HG02970 (cell line): ENCODE data around the gene EFCAB9.

Source experiments
- ATAC-seq: cut with Tn5 transposase; IDR thresholded peaks from one replicate; pipeline ENCODE4 v1.9.1; 2021; ENCODE audit warnings: mild to moderate bottlenecking, moderate library complexity, moderate number of reproducible peaks; ENCODE audit not compliant: unreplicated experiment, low FRiP score

Gene EFCAB9

DNA sequence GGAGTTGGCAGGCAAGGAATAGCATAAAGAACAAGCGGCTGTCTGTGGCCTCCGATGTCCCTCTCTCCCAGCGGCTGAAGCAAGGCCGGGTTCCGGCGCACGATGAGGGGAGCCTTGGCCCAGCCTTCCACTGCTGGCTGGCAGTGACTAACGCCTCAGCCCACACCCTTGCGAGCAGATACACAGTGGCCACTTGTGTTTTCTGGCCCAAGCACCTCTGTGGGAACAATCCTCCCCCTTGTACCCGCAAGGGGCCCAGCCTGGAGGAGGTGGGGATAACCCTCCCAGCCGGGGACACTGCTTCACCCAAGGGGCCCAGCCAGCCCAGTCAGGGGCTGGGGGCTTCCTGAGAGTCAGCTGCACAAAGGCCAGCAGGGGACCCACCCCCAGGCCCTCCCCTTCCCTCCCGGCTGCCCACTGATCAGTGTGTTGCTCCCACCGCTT lies 29.2 kb upstream of the EFCAB9 start:
- ATAC-seq = no peak

DNA sequence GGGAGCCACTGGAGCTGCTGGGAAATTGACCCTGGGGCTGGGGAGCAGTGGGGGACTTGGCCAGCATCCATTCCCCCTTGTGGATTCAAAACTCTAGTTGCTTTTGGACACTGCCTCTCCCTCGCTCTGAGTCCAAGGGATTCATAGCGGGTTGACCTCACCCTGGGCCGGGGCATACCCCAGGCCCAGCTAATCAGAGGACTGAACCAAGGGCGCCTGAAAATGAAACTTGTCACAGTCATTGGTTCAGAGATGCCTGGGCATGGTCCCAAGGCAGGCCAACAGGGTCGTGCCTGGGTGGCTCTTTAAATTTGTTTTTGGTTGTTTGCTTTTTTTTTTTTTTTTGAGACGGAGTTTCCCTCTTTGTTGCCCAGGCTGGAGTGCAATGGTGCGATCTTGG lies 28.5 kb upstream of the EFCAB9 start:
- ATAC-seq = no peak

DNA sequence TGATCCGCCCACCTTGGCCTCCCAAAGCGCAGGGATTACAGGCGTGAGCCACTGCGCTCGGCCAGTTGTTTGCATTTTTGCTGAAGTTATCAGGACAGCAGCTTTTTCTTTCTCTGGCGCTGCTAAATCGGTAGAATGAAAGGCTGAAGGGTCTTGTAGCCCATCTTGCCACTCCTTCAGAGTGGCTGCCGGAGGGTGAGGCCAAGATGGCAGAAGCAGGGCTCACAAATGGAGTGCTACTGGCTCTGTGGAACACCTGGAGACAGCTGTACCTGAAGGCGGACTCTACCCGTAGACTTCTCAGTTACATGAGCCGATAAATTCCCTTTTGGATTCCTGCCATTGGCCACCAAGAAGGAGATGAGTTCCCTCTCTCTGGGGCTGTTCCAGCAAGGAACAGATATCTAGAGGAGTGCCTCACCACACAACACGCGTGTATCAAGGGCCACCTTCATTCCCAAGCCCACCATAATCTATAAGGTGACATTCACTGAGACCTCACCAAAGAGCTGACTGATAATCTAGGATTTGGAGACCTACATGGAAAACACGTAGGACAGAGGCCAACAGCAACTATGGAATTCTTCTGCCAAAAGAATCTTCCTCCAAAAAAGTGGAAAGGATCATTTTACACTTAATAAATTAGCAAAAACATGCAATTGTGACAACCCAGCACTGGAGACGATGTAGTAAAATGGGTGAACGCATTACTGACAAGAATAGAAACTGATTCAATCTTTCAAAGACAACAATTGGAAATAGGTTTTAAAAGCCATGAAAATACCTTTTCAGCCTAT lies 27.7 kb upstream of the EFCAB9 start:
- no peak for ATAC-seq

DNA sequence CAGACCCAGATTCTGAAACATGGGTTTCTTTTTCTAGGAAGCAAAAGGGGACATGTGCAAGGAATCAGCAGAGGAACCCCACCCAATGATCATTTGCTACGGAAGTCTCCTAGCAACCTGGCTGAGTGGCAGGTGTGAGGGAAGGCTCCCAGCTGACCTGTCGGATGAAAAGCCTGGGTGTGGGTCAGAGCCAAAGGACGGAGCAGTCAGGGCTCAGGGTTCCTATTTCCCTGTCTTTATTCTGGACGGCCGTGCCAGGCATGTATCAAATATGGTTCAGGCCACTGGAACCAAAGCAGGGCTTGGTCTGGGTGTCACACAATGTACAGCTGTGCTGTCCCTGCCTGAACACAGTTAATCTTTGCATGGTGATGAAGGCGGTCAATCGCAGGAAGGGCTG lies 26.1 kb upstream of the EFCAB9 start:
- ATAC-seq = no peak

DNA sequence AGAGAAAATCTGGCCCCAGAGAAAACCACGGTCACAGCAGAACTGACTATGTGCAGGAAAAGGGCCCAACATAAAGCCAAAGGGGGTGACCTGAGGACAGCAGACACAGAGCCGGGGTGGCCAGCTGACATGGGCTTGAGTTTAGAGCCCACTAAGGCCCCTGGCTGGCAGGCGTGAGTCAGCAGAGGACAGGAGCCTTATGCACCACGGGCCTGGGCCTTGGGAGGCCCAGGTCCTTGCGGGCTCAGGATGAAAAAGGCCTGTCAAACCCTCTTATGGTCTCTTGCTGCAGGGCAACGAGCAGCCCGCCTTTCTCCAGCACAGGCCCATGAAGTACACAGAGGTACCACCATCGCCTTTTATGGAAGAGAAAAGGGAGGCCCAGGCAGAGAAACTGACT lies 25.7 kb upstream of the EFCAB9 start:
- ATAC-seq = no peak

DNA sequence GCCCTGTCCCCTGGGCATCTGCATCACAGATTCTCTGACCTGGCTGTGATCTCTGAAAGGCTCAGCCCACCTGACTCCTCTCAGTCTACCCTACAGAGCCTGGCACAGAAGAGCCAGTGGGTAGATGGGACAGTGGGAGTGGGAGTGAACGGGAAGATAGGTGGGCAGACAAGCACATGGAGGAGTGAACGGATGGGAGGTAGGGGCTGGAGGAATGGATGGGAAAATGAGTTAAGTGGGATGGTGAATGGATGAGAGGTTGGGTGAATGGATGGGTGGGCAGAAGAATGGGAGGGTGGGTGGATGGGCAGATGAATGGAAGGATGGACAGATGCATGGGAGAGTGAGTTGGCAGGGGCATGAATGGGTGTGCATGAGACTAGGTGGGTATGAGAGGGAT lies 24.8 kb upstream of the EFCAB9 start:
- ATAC-seq = no peak

DNA sequence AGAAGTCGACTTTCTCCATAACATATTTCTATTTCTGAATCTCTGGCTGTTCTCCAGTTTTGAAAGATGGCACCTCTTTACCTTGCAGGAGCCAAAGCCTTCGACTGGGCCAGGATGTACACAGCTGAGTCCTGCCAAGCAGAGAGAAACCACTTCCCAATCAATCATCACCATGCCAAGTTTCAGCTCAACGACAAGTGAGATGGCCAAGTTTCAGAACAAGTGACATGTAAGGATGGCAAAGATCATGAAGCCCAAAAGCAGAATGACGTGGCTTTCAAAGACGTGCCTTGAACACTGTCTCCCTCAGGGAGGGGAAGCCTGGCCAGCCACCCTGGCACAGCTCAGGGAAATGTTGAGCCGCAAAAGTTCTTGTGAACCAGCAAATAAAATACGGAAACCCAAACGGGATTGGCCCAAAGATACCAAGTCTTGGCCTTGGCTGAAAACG lies 23.7 kb upstream of the EFCAB9 start:
- no peak for ATAC-seq

DNA sequence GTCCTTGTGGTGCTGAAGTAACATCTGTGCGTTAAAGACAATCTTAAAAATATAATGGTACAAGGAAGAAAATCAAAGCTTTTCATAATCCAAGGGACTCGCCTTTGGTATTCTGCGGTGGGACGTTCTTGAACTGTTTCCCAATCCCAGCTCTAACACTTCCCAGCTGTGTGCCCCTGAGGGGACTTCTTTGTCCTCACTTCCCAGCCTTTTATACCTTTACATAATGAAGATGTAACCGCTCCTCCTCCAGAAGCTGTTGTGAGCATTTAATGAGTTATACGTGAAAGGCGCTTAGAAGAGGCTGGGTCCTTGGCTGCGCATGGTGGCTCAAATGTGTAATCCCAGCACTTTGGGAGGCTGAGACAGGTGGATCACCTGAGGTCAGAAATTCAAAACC lies 22.9 kb upstream of the EFCAB9 start:
- no peak for ATAC-seq

DNA sequence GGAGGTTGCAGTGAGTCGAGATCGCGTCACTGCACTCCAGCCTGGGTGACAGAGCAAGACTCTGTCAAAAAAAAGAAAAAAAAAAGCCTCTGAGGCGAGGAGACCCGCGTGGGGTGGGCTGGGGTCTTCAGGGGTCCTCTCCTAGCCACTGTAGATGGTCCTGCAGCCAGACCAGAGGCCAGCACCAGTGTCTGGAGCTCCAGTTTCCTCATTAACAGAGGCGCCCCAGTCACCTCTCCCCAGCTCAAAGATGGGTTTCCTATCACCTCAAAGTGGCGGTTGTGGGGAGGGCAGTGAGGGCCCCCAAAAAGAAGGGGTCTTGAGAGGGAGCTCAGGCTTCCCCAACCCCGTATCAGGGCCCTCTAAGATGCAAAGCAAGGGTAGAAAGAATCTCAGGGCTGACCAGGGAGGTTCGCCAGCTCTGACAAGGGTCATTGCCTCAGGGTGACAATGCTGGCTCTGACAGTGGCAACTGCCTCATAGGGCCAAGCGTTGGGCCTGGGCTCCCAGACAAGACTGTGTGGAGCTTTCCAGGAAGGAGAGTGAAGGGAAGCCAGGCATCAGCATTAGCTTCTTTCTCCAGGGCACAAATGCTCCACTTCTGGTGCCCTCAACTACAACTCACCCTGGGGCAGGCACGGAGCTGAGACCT lies 20.9 kb upstream of the EFCAB9 start:
- no peak for ATAC-seq

DNA sequence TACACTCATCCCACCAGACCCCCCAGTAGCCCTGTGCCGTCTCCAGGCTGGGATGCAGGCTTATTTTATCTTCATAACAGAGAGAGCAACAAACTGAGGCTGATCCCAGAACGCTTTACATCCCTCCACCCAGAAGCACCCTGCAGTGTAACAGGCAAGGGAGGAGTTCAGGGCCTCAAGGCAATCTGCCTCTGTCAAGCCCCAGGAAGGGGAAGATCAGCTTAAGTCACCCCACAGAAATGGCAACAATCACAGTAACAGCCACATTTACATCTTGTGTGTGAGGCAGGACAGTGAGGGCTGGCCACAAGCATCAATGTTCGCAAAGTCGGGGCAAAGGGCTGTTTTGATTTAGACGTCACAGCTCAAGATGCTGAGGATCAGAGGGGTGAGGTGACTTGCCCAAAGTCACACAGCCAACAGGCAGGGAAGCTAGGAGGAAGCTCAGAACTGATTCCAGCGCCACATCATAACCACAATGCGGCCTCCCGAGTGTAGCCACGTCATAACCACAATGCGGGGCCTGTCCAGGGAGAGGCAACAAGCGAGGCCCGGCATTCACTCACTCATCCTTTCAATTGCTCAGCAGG lies 20.3 kb upstream of the EFCAB9 start:
- ATAC-seq = no peak

DNA sequence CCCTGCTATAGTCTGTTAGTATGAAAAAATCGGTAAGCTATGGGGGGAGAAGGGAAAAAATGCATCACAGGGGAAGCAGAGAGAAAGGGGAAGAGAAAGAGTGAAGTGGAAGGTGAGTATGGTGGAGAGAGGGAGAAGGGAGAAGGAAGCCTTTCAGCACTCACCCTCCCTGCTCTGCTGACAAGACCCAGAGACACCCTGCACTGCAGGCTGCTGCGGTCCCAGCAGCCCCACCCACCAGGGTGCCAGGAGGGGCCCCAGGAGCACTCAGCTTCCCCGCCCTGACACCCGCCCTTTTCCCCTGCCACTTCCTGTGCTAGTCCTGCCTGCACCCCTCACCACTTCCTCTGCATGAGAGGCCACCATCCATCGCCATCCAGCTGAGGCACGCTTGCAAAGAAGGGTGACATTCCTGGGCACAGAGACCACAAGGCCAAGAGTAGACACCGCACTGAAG lies 18.7 kb upstream of the EFCAB9 start:
- ATAC-seq = peak; percentile 43

DNA sequence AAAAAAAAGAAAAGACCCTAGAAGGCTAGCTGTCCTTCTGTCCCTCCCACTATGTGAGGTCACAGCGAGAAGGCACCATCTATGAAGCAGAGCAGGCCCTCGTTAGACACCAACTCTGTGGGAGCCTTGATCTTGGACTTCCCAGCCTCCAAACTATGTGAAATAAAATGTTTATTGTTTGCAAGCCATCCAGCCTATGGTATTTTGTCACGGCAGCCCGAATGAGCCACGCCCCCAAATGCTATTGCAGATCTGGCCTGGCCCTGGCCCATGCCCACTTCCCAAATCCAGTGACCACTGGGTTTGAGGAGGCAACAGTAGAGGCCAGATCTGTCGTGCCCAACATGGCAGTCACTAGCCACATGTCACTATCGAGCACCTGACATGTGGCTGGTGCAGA lies 16.8 kb upstream of the EFCAB9 start:
- ATAC-seq = no peak

DNA sequence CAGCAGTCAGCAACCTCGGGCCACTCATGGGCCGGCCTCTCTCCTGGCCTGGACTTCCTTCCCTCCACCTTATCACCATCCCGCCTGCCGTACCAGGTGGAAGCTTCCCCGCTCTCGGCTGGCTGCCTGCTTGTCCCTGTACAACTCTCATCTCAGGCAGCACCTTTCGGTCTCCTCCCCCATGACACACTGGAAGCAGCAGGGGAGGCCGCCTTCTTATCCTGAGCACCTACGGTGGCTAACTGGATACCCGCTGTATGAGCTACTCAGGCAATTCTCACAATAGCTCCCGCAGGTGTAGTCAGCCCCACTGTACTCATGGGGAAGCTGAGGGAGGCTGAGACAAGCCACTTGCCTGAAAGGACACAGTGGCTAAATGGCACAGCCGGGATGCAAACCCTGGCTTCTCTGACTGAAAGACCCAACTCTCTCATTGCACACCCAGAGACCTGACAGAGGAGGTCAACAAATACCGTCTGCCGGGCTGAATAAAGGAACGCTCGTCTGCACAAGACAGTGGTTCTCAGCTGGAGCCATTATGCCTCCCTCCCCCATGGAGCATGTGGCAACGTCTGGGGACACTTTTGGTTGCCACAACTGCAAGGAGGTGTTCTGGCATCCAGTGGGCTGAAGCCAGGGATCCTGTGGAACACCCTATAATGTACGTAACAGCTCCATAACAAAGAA lies 15.5 kb upstream of the EFCAB9 start:
- ATAC-seq = no peak

DNA sequence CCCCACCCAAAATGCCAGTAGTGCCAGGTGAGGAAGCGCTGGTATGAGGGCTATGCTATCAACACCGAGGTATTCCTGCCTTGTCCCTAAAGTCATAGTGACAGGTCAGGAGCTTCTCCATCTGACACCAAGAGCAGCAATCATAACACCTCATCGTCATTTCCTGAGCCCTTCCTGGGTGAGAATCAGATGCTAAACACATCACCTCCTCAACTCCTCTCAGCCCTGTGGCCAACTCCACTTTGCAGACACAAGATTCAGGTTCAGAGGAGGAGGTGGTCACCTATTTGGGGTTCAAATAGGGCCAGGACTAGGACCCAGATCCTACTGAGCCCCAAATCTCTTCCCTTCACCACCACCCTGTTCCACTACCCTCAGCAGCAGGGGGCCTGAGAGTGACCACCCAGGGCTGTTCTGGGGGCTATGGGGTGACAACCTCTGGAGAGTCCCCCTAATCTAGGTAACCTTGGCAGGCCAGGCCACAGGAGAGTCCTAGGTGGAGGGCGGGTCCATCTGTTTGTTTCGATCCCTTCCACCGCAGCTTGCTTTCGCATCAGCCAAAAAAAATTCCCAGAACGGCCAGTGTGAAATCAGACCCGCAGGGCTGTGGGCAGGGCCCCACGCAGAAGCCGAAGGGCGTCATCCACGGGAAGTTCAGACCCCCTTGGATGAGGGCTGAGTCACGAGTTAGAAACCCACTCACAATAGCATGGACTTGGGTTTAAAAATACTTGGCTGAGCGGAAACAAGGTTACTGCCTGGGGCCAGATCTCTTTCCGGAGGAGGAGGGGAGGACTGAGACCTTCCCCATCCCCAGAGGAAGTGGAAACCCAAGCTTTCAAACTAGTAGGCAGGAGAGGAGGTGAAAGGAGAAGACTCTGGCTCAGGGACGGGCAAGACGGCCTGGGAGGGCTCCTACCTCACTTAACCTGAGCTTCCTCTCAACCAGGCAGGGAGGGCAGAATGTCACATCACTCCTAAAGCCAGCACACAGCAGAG lies 14.7 kb upstream of the EFCAB9 start:
- ATAC-seq = no peak

DNA sequence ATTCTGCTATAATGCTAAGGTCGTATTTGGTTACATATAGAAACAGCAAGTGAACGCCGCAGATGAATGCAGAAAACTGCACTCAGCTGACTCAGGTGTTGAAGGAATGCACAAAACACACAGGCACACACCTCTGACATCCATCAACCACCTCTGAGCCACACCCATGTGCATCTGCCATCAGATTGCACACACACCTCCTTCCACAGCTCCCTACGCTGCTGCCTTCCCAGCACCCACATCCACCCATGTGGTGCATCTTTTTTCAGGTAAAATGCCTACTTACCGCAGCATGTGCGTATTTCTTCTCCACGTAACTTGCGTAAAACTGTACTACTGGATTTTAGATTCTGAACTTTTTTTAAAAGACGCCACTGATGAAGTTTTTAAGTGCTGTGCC lies 13.0 kb upstream of the EFCAB9 start:
- ATAC-seq = no peak

DNA sequence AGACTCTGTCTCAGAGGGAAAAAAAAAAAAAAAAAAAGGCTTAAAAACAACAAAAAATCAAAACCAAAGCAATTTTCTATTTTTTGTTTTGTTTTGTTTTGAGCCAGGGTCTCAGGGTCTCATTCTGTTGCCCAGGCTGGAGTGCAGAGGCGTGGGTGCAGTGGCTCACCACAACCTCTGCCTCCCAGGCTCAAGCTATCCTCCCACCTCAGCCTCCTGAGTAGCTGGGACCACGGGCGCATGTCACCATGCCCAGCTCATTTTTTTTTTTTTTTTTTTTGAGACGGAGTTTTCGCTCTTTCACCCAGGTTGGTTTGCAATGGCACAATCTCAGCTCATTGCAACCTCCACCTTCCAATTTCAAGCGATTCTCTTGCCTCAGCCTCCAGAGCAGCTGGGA lies 11.7 kb upstream of the EFCAB9 start:
- no peak for ATAC-seq

DNA sequence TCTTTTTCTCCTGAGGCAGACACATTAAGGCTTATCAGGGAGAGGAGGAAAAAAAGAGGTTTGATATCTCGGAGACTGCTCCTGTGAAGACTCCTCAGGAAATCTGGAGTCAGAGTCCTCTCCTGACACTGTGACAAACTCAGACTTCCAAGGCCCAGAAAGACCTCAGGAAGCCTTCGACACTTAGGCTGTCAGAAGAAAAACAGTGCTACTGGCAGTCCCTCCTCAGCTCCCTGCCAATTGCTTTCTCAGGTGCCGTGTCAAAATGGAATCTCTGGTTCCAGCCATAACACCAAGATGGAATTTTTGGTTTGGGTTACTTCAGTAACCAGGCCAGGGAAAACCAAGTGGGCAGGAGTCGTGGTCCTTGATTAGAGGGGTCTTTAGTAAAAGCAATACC lies 10.1 kb upstream of the EFCAB9 start:
- ATAC-seq = no peak

DNA sequence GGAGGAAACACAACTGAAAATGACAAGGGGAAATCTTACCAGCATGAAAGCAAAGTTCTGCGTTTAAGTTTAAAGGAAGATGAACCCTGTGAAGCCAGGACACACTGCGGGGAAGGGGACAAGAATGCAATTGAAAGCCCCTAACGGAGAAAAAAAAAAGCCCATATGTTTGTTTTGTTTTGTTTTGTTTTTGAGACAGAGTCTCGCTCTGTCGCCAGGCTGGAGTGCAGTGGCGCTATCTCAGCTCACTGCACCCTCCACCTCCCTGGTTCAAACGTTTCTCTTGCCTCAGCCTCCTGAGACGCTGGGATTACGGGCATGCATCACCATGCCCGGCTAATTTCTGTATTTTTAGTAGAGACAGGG lies 8.9 kb upstream of the EFCAB9 start:
- no peak for ATAC-seq

DNA sequence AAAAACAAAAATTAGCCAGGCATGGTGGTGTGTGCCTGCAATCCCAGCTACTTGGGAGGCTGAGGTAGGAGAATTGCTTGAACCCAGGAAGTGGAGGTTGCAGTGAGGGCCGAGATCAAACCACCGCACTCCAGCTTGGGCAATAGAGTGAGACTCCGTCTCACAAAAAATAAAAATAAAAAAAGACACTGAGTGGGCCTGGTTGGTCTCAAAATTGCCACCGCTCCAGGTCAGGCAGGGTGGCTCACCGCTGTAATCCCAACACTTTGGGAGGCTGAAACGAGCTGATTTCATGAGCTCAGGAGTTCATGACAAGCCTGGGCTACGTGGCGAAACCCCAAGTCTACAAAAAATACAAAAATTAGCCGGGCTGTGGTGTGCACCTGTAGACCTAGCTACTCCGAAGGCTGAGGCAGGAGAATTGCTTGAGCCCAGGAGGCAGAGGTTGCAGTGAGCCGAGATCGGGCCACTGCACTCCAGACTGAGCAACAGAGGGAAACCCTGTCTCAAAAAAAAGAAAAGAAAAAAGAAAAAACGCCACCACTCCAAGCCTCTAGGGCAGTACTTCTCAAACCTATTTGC lies 7.8 kb upstream of the EFCAB9 start:
- ATAC-seq = no peak
